Neuronal stem cell (in vitro differentiated cells): ENCODE data around the gene DCTN3.

ENCODE experiments used
- DNase-seq: peaks from one replicate; pipeline ENCODE4 v3.0.0-alpha.2; 2013; ENCODE audit warnings: low spot score
- H2AFZ ChIP-seq: one replicate; pipeline ENCODE4 v1.6.1; 2013; ENCODE audit warnings: mild to moderate bottlenecking, low read length, inconsistent platforms
- H2AK5ac ChIP-seq: 2 replicates; pipeline ENCODE4 v1.6.1; 2013; ENCODE audit warnings: low read depth, mild to moderate bottlenecking, inconsistent platforms, low read length, moderate library complexity, mixed read lengths
- H2BK120ac ChIP-seq: 2 replicates; pipeline ENCODE4 v1.6.1; 2013; ENCODE audit warnings: low read depth, mild to moderate bottlenecking, inconsistent platforms, low read length, moderate library complexity, mixed read lengths
- H2BK12ac ChIP-seq: one replicate; pipeline ENCODE4 v1.6.1; 2013; ENCODE audit warnings: low read length, inconsistent platforms
- H2BK15ac ChIP-seq: 2 replicates; pipeline ENCODE4 v1.6.1; 2013; ENCODE audit warnings: mild to moderate bottlenecking, low read length, inconsistent platforms, mixed read lengths
- H2BK5ac ChIP-seq: one replicate; pipeline ENCODE4 v1.6.1; 2013; ENCODE audit warnings: inconsistent platforms, mild to moderate bottlenecking, low read length, moderate library complexity
- H3K14ac ChIP-seq: one replicate; pipeline ENCODE4 v1.6.1; 2013; ENCODE audit warnings: low read length, inconsistent platforms
- H3K18ac ChIP-seq: 2 replicates; pipeline ENCODE4 v1.6.1; 2013; ENCODE audit warnings: low read length, inconsistent platforms
- H3K23ac ChIP-seq: 2 replicates; pipeline ENCODE4 v1.6.1; 2013; ENCODE audit warnings: low read depth, mild to moderate bottlenecking, mixed read lengths, low read length, inconsistent platforms; ENCODE audit not compliant: poor library complexity
- H3K27ac ChIP-seq: replicated peaks from 3 replicates; pipeline ENCODE4 v1.5.1; 2013; ENCODE audit warnings: low read length, inconsistent platforms
- H3K27me3 ChIP-seq, 3 experiments: 2 replicates each; pipeline ENCODE4 v1.6.1; 2013; ENCODE audit warnings: low read length in 3 of 3, mild to moderate bottlenecking in 2 of 3, inconsistent platforms in 1 of 3, low read depth in 1 of 3, mixed read lengths in 1 of 3, moderate library complexity in 1 of 3; ENCODE audit not compliant: control insufficient read depth in 3 of 3, insufficient read depth in 3 of 3
- H3K36me3 ChIP-seq, 2 donors: replicated peaks in 1 of 2; 2 replicates each; pipeline ENCODE4 v1.6.1; 2013; ENCODE audit warnings: low read length in 2 of 2; ENCODE audit not compliant: control insufficient read depth in 2 of 2, insufficient read depth in 2 of 2
- H3K4ac ChIP-seq: 2 replicates; pipeline ENCODE4 v1.6.1; 2013; ENCODE audit warnings: inconsistent platforms, mild to moderate bottlenecking, low read length, moderate library complexity
- H3K4me1 ChIP-seq, 2 donors: 1 replicate in 1 of 2; 2 replicates in 1 of 2; pipeline ENCODE4 v1.6.1; 2013; ENCODE audit warnings: low read length in 2 of 2, low read depth in 1 of 2; ENCODE audit not compliant: control insufficient read depth in 2 of 2, insufficient read depth in 1 of 2
- H3K4me2 ChIP-seq: one replicate; pipeline ENCODE4 v1.6.1; 2013; ENCODE audit warnings: mild to moderate bottlenecking, low read length, inconsistent platforms; ENCODE audit not compliant: insufficient read depth, poor library complexity, severe bottlenecking
- H3K4me3 ChIP-seq, 2 donors: 2 replicates each; pipeline ENCODE4 v1.5.1; 2013; ENCODE audit warnings: low read length in 2 of 2, mild to moderate bottlenecking in 2 of 2, inconsistent platforms in 1 of 2, moderate library complexity in 1 of 2
- H3K79me1 ChIP-seq: one replicate; pipeline ENCODE4 v1.6.1; 2013; ENCODE audit warnings: low read depth, mild to moderate bottlenecking, inconsistent platforms, low read length, moderate library complexity
- H3K9ac ChIP-seq: one replicate; pipeline ENCODE4 v1.6.1; 2013; ENCODE audit warnings: mild to moderate bottlenecking, low read depth, low read length, inconsistent platforms; ENCODE audit not compliant: poor library complexity
- H3K9me3 ChIP-seq, 2 donors: replicated peaks in 1 of 2; 2 replicates each; pipeline versions ENCODE3 to v1.6.1; 2013; ENCODE audit warnings: low read length in 2 of 2, mild to moderate bottlenecking in 2 of 2, inconsistent platforms in 1 of 2, low read depth in 1 of 2, mixed read lengths in 1 of 2, moderate library complexity in 1 of 2; ENCODE audit not compliant: control insufficient read depth in 2 of 2, insufficient read depth in 1 of 2
- H4K8ac ChIP-seq: one replicate; pipeline ENCODE4 v1.6.1; 2013; ENCODE audit warnings: low read depth, mild to moderate bottlenecking, inconsistent platforms, low read length, moderate library complexity
- H4K91ac ChIP-seq: one replicate; pipeline ENCODE4 v1.6.1; 2013; ENCODE audit warnings: low read length, low read depth, mild to moderate bottlenecking, inconsistent platforms; ENCODE audit not compliant: poor library complexity
- WGBS, 2 donors: extraction: QIAGEN DNeasy Blood & Tissue Kit; methylation state at CpG; one replicate each; pipeline ENCODE4 v1.1.7; 2013; ENCODE audit warnings: missing lambda C conversion rate in 2 of 2, mixed read lengths in 1 of 2; ENCODE audit not compliant: insufficient read length in 2 of 2, insufficient replicate concordance in 1 of 2; ENCODE audit errors: extremely low coverage in 2 of 2; 5-methylcytosine and 5-hydroxymethylcytosine counted together

Gene DCTN3

DNA sequence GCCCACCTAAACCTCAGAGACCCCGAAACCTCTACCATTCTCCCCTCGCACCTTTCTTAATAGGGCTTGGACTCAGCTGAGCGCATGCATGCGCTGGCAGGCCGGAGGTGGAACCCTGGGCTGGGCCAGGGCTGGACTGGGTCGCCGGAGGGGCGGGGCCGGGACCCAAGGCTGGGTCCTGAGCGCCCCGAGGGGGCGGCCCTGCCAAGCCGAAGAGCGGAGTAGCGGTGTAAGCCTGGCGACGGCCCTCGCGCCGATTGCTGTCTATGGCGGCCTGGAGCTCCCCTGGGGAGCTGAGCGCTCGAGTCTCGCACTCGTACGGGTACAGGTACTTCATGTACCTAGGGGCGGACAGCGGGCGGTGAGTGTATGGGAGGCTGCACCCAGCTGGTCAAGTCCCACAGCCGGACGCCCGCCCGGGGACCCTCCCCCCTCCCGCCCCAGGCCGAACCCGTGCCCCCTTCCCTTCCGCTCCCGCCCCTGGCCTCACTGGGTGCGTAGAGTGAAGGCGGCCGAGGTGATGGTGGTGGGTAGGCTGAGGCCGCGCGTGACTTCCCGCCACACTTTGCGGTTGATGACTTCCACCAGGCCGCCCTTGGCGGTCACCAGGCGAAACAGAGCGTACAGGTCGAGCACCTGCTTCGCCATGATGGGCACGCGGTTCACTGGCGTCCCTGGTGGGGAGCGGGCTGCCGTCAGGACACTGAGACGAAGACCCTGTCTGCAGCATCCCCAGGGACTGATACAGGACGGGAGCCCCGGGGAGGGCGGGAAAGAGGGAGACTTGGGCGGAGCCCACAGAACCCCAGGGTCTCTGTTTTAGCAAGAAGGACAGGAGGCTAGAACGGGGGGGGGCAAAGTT lies 3.3 kb upstream of the DCTN3 start:
- H3K27me3 ChIP-seq, result peaks cover 0 to 42% (median 12%) of the 10 kb centered on the region in 3 experiments
- H4K91ac ChIP-seq, result peak overlapping the region; percentile 94
- no peak overlapping the region for H3K9ac ChIP-seq
- H3K4ac ChIP-seq, result peak overlapping the region; percentile 42
- H3K4me2 ChIP-seq, result no peak overlapping the region
- peak overlapping the region; percentile 100 for H3K27ac ChIP-seq
- no CpG with 5 or more reads among the region's 63 CpGs for WGBS, 2 donors
- DNase-seq, result no peak
- H2BK12ac ChIP-seq, result peak overlapping the region; percentile 98
- H2AFZ ChIP-seq, result peak overlapping the region; percentile 94
- H3K79me1 ChIP-seq, result peaks cover 2% of the 10 kb centered on the region
- H2BK5ac ChIP-seq, result peak overlapping the region; percentile 93
- peak overlapping the region; percentile 100 for H2AK5ac ChIP-seq
- H2BK15ac ChIP-seq, result peak overlapping the region; percentile 92
- peak overlapping the region; percentile 94 for H3K18ac ChIP-seq
- H3K9me3 ChIP-seq, result no peaks in the 10 kb centered on the region
- peak overlapping the region; percentile 99 for H4K8ac ChIP-seq
- peaks cover 18 to 42% of the 10 kb centered on the region in 2 donors for H3K4me1 ChIP-seq
- peak overlapping the region; percentile 97 for H2BK120ac ChIP-seq
- H3K23ac ChIP-seq, result no peak overlapping the region
- peaks cover under 1 to 7% of the 10 kb centered on the region in 2 donors for H3K36me3 ChIP-seq
- H3K4me3 ChIP-seq, result peak overlapping the region in 1 of 2 donors; percentile 44
- peak overlapping the region; percentile 72 for H3K14ac ChIP-seq

GRCh38 chr9:34615132-34615531 lies 5.2 kb downstream of the DCTN3 start:
- no peak overlapping the region for H3K23ac ChIP-seq
- no peak overlapping the region for H3K4me2 ChIP-seq
- H3K27ac ChIP-seq, result no peak overlapping the region
- H3K9me3 ChIP-seq, result no peaks in the 10 kb centered on the region
- H2AFZ ChIP-seq, result no peak overlapping the region
- peaks cover 29 to 48% of the 10 kb centered on the region in 2 donors for H3K36me3 ChIP-seq
- no peak overlapping the region for H3K9ac ChIP-seq
- no peak overlapping the region for H3K18ac ChIP-seq
- peaks cover 14 to 18% of the 10 kb centered on the region in 2 donors for H3K4me1 ChIP-seq
- H4K8ac ChIP-seq, result no peak overlapping the region
- no peak for DNase-seq
- H3K4ac ChIP-seq, result no peak overlapping the region
- no peaks in the 10 kb centered on the region for H3K27me3 ChIP-seq
- no peak overlapping the region for H2AK5ac ChIP-seq
- H3K4me3 ChIP-seq, result no peak overlapping the region
- H2BK5ac ChIP-seq, result no peak overlapping the region
- H3K14ac ChIP-seq, result no peak overlapping the region
- peaks cover 6% of the 10 kb centered on the region for H3K79me1 ChIP-seq
- no peak overlapping the region for H2BK12ac ChIP-seq
- no peak overlapping the region for H4K91ac ChIP-seq
- no peak overlapping the region for H2BK15ac ChIP-seq
- WGBS, 2 donors, result no CpG with 5 or more reads among the region's 2 CpGs
- no peak overlapping the region for H2BK120ac ChIP-seq

DNA sequence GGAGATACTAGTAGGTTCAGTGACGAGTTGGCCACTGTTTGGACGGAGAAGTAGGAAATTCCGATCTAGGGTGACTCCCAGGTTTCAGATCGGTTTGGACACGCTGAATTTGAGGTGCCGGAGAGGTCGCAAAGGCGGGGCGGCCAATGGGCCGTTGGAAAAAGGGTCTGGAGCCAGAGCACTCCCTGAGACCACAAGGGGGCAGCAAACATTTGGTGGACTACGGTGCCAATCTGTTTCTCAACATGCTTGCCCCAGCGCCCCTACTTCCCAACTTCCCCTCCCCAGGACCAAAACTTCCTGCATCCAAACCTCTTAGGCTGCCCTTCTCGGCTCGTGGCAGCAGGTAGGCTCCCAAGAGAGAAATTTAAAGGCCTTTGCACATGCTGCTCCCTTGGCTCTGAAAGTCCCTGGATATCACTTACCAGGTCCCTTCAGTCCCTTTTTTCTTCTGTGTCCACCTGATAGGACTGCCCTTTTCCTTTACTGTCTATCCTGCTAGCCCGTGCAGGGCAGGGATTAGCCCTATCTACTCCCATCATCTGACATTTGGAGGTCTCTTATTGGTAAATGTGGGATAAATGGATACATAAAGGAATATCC lies 7.4 kb downstream of the DCTN3 start:
- peaks cover 9 to 11% of the 10 kb centered on the region in 2 donors for H3K4me1 ChIP-seq
- peak overlapping the region; percentile 3 for H2BK120ac ChIP-seq
- no peak overlapping the region for H4K8ac ChIP-seq
- no CpG with 5 or more reads among the region's 15 CpGs for WGBS, 2 donors
- no peak overlapping the region for H2BK12ac ChIP-seq
- H3K23ac ChIP-seq, result no peak overlapping the region
- no peak overlapping the region for H2AK5ac ChIP-seq
- no peak overlapping the region for H3K18ac ChIP-seq
- H3K27me3 ChIP-seq, result no peaks in the 10 kb centered on the region
- H3K4me3 ChIP-seq, result peak overlapping the region; percentile 73 to 88
- peak overlapping the region; percentile 90 for H2AFZ ChIP-seq
- H3K79me1 ChIP-seq, result peaks cover 6% of the 10 kb centered on the region
- H3K9me3 ChIP-seq, result no peaks in the 10 kb centered on the region
- H3K27ac ChIP-seq, result peak overlapping the region; percentile 82
- H3K9ac ChIP-seq, result no peak overlapping the region
- peaks cover 26 to 41% of the 10 kb centered on the region in 2 donors for H3K36me3 ChIP-seq
- no peak overlapping the region for H4K91ac ChIP-seq
- H3K14ac ChIP-seq, result no peak overlapping the region
- H2BK5ac ChIP-seq, result peak overlapping the region; percentile 83
- no peak for DNase-seq
- H3K4ac ChIP-seq, result no peak overlapping the region
- peak overlapping the region; percentile 84 for H3K4me2 ChIP-seq
- H2BK15ac ChIP-seq, result no peak overlapping the region
